HG03025 (cell line): Measurements from ENCODE around the gene RASAL3.
"Not testable (repeated sequence)": the region's sequence is repeated elsewhere in the genome, so short reads cannot be mapped to it uniquely, and the experiment has no call there.

Source experiments
- ATAC-seq: cut with Tn5 transposase; IDR thresholded peaks from one replicate; pipeline ENCODE4 v1.9.1; 2021; ENCODE audit warnings: mild to moderate bottlenecking, moderate library complexity; ENCODE audit not compliant: unreplicated experiment, low FRiP score

The RASAL3 gene

GRCh38 chr19:15464394-15465385 is at the start of gene RASAL3:
Gene RASAL3 (minus strand): TSS chr19:15464544. CDS start chr19:15464358, 186 bp downstream.
- no peak for ATAC-seq

GRCh38 chr19:15511671-15512424 is 47.5 kb upstream of the RASAL3 start:
- ATAC-seq, result no peak

DNA sequence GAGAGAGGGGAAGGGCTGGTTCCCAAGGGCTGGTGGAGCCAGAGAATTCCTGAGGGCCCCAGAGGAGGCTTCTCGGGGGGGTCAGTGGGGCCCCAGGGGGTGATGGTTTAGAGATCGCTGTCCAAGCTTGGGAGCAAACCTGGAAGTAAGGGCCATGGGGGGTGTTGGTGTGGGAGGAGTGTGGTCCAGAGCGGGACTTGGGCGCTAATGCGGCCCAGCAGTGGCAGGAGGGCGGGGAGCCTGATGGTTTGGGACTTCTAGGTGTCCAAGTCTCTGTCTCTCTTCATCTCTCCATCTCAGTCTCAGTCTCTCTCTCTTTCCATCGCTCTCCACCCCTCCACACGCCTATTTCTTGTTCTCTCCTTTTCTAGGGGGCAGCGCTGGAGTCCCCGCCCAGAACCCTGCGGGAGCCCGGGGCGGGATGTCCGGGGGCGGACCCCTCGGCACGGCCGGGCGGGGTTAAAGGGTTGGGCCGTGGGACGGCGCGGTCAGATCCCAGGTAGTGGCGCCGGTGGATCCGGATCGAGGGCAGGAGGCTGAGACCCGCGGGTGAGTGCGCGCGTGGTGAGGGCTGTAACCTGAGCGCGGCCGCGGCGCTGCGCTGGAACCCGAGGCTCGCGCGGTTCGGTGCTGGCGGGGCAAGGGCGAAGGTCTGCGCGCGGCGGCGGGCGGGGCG is 43.8 kb upstream of the RASAL3 start, which contains the start of gene CYP4F22:
Gene CYP4F22 (plus strand): TSS at position 491 of the 676 bp plus-strand sequence. CDS start 16,812 bp downstream, outside the sequence.
- ATAC-seq, result no peak

GRCh38 chr19:15507068-15508034 is 43.0 kb upstream of the RASAL3 start:
- ATAC-seq, result no peak

DNA sequence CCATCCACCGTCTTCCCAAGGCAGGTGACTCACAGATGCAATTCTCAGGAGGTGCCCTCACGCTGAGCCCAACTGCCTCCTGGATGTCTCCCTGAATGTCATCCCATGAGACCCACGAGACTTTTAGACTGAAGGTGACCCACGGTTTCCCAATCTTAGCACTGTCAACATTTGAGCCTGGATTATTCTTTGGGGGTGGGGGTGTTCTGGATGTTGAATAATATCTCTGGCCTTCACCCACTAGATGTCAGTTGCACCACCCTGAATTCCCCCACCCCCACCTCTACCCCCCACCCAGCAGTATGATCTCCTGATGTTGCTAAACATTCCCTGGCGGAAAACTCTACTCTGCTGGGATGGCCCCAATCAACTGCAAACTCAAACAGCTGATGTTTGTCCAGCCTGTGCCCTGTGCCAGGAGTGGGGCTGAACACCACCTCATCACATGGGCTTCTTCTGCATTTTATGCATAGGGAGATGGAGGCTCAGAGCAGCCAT is 41.8 kb upstream of the RASAL3 start:
- ATAC-seq, result no peak

DNA sequence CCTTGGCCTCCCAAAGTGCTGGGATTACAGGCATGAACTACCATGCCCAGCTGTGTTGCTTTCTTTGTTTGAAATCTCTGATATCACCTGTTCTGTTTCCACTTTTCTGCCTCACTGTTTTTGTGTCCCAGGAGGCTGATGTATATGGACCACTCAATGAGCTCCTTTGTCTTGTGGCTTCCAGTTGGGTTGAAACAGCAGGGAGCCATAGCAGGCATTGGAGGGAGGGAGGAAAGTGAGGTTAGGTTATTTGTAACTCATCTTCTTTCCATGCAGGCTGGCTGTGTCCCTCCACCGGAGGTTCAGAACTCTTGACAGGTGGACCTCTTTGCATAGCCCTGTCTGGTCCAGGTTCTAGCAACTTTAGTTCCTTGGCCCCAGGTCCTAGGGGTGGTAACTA is 37.9 kb upstream of the RASAL3 start:
- no peak for ATAC-seq

DNA sequence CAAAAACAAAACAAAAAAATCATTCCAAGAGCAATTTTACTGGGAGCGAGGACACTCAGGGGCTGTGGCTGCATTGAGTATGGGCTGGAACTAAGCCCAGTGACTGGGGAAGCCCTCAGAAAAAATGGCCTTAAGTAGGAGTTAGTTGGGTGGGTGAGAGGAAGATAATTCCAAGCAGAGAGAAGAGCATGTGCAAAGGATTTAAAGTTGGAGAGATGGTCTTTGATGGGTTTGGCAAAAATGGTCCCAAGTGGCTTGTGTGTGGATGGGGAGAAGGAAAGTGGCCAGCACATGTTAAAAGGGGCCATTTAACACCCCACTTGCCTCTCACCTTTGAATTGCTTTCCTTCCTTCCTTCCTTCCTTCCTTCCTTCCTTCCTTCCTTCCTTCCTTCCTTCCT is 37.3 kb upstream of the RASAL3 start:
- ATAC-seq, result no peak

DNA sequence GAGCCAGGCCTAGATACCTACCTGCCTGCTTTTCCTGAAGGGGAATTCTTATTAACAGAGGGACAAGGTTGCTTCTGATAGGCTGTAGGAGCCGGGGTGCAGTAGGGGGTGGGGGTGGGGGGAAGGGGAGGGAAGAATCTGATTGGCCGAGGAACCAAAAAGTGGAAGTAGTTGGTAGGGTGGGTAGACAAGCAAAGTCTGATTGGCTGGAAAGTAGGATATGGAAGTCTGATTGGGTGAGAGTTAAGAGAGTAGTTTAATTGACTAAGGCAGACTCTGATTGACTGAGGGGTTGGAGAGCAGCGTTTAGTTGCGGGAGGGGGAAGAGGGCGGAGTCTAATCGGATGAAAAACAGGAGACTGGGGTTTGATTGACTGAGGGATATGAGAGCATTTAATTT is 34.6 kb upstream of the RASAL3 start:
- ATAC-seq, result no peak

DNA sequence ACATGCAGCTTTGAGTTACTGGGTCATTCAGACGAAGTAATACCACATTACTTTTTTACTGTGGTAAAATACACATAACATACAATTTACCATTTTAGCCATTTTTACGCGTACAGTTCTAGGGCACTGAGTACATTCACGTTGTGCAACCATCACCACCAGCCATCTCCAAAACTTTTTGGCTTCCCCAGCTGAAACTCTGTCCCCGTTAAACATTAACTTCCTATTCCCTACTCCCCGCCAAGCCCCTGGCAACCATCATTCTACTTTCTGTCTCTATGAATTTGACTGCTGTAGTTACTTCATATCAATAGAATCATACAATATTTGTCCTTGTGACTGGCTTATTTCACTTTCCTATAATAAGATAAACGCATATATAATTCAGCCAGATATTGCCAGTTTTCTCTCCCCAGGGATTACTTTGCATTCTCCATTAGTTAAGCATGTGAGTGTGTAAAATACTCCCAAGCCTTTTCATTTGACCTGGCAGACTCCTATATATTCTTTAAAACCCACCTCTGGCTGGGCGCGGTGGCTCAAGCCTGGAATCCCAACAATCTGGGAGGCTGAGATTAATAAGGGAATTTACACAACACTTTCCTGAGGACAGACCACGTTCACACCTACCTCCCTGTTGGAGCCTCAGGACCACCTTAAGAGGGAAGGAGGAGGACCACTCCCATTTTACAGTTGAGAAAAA is 34.0 kb upstream of the RASAL3 start:
- ATAC-seq, result no peak

DNA sequence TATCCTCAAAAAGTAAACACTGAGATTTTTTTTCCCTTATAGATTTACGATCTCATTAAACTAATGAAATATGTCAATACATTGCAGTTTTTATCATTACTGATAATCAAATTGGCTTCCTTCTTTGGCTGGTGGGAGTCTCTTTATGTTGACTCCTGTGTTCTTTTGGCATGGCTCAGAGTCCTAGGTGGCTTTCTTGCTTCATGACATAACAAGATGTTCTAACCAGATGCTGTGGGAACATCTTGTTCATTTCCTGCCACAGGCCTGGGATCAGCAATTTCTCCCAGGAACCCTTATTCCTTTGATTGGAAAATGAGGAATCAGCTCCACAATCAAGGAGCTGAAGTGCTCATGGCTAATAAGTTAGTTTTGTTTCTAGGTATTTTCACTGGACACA is 30.8 kb upstream of the RASAL3 start:
- ATAC-seq, result no peak

- no peak for ATAC-seq
Measured at GRCh38 chr19:15488489-15489226, 24.3 kb upstream of the RASAL3 start.

DNA sequence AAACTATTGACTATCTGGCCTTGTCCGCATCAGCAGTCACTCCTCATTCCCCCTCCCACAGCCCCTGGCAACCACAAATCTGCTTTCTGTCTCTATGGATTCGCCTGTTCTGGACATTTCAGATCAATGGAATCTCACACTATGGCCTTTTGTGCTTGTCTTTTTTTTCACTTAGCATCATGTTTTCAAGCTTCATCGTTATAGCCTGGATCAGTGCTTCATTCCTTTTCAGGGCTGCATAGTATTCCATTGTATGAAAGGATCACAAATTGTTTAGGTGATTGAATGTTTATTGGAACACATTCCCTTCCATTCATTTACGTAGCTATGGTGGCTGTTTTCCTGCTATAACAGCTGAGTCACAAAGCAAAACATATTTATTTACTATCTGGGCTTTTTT is 22.7 kb upstream of the RASAL3 start:
- no peak for ATAC-seq

- ATAC-seq, result not testable (repeated sequence)
Measured at GRCh38 chr19:15485768-15486167, 21.4 kb upstream of the RASAL3 start.

DNA sequence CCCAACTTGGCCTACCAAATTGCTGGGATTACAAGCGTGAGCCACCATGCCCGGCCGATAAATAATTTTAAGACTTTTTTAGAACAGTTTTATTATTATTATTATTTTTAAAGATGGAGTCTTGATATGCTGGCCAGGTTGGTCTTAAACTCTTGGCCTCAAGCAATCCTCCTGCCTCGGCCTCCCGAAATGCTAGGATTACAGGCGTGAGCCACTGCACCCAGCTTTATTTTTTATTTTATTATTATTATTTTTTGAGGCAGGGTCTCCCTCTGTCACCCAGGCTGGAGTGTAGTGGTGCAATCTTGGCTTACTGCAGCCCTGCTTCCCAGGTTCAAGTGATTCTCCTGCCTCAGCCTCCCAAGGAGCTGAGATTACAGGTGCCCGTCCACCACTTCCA is 16.7 kb upstream of the RASAL3 start:
- ATAC-seq, result not testable (repeated sequence)

DNA sequence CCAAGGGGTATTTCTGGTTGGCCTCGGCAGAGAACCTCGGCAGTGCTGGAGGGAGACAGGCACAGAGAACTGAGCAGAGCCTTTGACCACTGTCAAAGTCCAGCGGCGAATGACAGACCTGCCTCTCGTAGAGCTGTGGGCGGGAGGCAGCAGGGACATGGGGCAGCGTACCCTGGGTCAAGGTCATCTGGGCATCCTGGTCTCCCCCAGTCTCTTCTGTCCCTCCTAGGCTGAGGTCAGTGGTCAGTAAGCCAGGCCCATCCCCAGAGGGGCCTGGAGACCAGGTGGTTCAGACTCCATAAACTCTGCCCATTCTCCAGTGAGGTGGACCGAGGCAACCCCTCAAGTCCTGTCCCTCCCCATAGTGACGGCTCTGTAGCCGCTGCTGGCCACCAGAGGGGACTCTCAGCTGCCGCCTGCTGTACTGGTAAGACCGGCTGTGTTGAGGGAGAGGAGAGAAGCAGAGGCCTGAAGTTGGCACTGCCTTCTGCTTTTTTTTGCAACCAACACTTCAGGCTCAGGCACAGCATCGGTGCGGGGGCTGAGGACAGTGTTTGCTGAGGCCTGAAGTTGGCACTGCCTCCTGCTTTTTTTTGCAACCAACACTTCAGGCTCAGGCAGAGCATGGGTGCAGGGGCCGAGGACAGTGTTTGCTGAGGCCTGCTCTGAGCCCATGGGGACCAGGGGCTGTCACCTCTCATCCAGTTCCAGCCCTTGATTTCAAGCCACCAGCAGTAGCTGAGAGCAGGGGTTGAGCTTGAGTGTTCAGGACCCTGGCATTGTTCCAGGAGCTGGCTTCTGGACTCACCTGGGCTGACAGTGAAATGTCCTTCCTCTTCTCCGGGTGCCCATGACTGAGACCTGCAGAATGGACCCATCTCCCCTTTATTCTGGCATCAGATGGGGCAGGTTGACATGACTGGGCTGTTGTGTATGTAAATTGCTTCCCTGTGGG is 15.3 kb upstream of the RASAL3 start, which contains the start of gene PGLYRP2:
Gene PGLYRP2 (minus strand): TSS at position 111 of the 955 bp plus-strand sequence. CDS start 130 bp downstream, outside the sequence.
- no peak for ATAC-seq

- no peak for ATAC-seq
Measured at GRCh38 chr19:15476325-15476724, 12.0 kb upstream of the RASAL3 start.

GRCh38 chr19:15475611-15476010 is 11.3 kb upstream of the RASAL3 start:
- no peak for ATAC-seq
